ENCODE measurements around the gene AFF4.

GRCh38 chr5:132871459-132872284 lies 91.8 kb downstream of the AFF4 start:
- no peak for TF ChIP-seq CTCF (IDR thresholded peaks at IDR 0.05; ENCODE audit: poor library complexity)
- TF ChIP-seq EZH2 (IDR thresholded peaks at IDR 0.05; ENCODE audit: borderline replicate concordance), result no peak
- TF ChIP-seq EZH2phosphoT487 (IDR thresholded peaks at IDR 0.05; ENCODE audit: low read depth, severe bottlenecking, unreplicated experiment), result no peak
